HG02763 (cell line): ENCODE data around the gene PSMC3.

Source experiments
- ATAC-seq: cut with Tn5 transposase; IDR thresholded peaks from one replicate; pipeline ENCODE4 v1.9.1; 2021; ENCODE audit warnings: mild to moderate bottlenecking, moderate library complexity; ENCODE audit not compliant: unreplicated experiment

The PSMC3 gene

DNA sequence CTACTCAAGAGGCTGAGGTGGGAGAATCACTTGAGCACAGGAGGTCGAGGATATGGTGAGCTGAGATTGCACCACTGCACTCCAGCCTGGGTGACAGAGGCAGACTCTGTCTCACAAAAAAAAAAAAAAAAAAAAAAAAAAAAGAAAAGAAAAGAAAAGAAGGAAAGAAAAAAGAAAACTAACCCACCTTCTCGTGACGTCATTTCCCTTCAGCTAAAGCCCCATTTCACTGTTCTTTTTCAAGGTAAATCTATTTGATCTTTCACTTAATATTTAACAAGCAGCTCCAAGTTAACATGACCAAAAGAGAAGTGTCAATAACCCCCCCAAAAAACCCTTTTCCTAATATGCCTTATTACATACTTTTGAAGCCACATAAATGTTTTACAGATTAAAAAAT is 17.6 kb upstream of the PSMC3 start:
- no peak for ATAC-seq

DNA sequence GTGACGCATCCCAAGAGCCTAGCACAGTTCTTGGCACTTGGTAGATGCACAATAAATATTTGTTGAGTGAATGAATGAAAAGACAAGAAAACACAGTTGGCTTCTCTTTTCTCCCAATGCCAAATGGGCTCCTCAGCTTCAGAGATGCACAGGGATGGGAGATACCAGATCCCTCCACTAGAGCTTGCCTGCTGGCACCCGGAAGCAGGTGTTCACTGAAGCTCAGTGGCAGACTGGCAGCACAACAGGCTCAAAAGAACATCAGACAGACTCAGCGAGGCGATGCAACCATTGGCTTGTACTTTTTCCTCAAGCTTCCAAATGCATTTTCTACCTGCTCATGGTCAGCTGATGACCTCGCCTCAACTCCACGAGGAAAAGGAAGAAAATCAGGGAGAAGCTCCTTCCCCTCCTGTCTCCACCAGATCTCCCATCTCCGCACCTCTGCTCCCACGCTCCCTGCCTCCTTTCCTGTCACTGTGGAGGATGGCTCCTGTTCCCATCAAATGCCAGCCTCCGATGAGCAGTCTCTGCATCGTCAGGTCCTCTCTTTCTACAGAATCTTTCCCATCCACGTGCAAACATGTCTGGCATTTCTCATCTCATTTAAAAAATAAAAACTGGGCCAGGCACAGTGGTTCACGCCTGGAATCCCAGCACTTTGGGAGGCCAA is 16.9 kb upstream of the PSMC3 start:
- ATAC-seq, result no peak

DNA sequence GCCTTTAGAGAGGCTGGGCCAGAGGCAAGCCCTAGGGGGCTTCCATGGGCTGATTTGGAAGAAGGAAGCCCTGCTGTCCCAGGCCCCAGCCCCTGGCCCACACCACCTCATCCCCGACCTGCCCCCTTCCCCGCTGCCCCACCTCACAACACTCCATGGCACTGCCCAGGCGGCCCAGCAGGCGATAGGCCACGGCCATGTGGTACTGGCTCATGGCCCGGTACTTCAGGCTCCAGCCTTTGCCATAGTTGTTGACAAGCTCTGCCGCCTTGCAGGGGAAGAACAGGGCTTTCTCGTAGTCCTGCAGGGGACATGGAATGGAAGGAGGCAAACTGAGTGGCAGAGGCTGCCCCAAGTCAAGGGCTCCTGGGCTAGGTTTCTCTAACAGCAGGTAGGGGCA is 16.3 kb upstream of the PSMC3 start:
- no peak for ATAC-seq

DNA sequence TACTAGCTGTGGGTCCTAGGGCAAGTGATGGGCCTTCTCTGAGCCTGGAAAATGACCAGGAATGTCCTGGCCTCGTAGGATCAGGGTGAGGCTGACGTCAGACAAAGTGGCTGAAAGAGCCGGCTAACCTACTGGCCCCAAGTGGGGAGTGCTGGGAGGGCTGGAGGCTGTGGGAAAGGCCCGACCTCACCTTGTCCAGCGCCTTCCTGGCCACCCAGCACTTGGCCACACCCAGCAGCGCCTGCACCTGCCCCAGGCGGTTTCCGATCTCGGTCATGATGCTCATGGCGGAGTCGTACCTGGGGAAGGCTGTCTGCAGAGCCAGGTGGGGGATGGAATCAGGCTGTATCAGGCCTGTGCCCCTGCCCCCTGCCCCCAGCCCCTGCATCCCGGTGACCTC is 15.2 kb upstream of the PSMC3 start:
- no peak for ATAC-seq

DNA sequence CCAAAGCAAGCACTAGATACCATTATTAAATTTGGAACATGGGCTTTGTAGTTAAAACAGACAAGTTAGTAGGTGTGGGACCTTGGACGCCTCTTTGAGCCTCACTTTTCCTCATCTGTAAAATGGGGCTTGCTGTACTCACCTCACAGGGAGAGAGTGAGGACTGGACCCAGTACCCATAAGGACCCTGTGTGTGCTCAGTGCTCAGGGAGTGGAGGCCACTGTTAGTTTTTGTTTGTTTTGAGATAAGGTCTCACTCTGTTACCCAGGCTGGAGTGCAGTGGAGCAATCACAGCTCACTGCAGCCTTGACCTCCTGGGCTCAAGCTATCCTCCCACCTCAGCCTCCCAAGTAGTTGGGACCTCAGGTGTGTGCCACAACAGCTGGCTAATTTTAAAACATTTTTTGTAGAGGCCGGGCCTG is 13.8 kb upstream of the PSMC3 start:
- no peak for ATAC-seq

DNA sequence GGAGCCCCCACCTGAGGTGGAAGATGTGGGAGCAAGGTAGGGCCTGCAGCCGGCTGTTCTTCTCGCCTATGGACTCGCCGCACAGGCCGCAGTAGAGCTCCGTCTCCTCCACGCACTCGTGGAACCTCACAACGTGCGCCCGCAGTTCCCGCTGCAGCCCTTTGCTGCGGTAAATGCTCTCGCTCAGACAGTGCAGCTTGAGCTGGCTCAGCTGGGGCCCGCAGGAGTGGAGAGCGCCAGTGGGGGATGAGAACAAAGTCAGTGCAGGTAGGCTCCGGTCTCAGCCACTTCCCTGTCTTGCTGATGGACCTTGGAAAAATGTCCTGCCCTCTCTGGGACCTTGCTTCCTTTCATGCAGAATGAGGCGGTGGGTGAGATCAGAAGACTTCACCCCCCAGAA is 12.5 kb upstream of the PSMC3 start:
- no peak for ATAC-seq

DNA sequence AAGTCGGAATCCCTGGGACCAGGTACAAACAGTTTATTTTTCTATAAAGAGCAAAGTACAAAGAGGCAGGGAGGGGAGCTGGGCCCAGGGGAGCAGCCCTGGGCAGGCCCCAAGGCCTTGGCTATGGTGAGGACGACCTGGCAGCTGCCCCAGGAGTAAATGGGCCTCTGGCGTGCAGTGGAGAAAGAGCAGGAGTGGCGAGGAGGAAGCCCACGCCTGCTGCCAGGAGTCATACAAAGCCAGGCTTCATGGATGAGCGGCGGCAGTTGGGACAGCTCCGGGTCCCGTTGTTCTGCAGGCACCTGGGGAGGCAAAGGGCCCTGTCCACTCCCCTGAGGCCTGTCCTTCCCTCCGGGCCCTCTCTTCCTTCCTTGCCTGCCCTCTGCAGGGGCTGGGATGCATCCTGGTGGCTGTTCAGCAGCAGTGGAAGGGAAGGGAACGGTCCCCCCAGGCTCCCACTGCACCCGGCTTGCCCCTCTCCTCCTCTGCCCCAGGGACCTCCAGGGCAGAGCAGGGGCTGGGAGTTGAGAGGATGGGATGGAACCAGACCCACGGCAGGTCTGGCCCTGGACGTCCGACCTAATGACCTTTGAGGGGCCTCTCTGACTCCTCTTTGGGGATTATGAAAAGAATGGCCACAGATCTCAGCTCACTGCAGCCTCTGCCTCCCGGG is 11.6 kb upstream of the PSMC3 start:
- no peak for ATAC-seq

DNA sequence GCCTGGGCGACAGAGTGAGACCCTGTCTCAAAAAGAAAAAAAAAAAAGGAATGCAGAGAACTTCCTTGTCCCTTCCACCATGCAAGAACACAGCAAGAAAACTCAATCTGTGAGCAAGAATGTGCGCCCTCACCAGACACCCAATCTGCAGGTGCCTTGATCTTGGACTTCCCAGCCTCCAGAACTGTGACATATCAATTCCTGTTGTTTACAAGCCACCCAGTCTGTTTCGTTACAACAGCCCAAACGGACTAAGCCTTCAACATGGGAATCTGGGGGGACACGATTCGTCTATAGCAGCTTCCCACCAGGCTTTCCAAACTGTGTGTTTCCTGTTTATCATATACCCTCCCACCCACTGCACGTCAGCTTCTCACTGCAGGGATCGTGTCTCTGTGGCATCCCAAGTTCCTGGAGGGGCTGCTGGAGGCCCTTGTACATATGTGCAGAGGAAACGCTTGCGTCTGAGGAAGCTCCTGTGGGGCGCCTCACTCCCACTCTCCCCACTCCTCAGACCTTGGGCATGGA is 11.0 kb upstream of the PSMC3 start:
- no peak for ATAC-seq

DNA sequence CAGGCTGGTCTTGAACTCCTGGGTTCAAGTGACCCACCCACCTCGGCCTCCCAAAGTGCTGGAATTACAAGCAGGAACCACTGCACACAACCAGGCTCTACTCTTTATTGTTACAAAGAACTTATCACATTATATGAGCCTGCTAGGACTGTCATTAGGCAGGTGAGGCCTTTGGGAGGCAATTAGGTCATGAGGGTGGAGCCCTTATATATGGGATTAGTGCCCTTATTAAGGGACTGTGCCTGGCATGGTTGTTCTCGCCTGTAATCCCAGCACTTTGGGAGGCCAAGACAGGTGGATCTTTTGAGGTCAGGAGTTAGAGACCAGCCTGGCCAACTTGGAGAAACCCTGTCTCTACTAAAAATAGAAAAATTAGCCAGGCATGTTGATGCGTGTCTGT is 10.5 kb upstream of the PSMC3 start:
- ATAC-seq, result no peak

DNA sequence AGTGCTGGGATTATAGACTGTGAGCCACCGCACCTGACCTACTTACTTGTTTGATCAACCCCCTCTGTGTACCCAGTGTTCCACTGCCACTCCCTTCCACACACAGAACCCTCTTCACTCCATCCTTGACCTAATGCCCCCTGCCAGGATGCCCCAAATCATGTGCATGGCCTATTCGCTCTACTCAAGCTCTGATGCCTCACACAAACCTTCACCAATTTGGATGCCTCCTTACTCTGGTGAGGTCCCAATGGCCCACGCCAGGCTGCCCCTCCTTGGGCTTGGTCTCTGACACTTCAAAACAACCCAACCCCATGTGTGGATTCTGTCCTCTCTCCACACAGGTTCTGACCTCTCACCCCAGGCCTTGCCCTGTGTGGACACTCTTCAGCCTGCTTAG is 9.4 kb upstream of the PSMC3 start:
- no peak for ATAC-seq

DNA sequence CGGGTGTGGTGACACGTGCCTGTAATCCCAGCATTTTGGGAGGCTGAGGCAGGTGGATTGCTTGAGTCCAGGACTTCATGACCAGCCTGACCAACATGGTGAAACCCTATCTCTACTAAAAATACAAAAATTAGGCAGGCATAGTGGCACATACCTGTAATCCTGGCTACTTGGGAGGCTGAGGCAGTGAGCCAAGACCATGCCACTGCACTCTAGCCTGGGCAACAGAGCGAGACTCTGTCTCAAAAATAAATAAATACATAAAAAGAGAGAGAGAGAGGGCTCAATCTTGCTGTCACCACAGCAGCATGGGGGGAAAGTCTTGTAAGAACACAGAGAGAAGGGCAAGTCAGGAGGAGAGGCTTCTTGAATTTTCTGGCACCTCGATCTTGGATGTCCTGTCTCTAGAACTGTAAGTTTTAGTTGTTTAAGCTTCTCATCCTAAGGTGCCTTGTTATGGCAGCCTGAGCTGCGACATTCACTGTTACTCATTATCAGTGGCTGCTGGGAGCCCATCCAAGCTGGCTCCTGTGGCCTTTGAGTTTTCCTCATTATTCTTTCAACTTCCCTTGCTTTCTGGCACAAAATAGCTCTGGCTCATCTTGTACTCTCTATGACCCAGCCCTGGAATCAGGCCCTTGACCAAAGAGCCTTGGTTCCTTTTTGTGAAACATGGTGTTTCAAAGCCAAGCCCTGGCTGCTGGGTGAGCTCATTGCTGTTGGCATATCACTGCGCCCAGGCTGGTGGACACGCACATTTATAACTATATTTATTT is 8.0 kb upstream of the PSMC3 start:
- no peak for ATAC-seq

DNA sequence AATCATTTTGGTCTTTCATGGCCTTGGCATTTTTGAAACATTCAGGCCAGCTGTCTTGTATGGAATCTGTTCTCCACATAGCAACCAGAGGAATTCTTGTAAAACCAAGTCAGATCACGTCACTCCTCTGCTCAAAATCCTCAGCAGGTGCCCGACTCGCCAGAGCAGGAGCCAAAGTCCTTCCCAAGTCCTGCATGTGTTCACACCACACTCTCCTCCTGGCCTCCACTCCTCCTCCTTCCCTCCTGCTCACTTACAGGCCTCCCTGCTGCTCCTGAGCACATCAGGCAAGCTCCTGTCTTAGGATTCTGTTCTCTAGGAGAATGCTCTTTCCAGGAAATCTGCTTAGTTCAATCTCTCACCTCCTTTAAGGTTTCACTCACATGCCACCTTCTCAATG is 6.9 kb upstream of the PSMC3 start:
- ATAC-seq, result no peak

DNA sequence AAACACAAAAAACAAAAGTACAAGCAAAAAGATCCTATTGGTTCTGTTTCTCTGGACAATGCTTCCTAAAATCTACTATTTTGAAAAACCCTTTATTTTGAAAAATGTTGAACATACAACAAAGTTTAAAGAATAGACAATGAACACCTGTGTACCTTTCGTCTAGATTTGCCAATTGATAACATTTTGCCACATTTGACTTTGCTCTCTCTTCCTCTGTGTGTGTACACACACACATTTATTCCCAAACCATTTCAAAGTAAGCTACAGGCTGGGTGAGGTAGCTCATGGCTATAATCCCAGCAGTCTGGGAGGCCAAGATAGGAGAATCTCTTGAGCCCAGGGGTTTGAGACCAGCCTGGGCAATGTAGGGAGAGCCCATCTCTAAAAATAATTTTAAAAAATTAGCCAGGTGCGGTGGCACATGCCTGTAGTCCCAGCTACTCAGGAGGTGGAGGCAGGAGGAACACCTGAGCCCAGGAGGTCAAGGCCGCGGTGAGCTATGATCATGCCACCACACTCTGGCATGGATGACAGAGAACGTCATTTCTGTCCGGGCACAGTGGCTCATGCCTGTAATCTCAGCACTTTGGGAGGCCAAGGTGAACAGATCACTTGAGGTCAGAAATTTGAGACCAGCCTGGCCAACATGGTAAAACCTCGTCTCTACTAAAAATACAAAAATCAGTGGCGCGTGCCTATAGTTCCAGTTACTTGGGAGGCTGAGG is 5.3 kb upstream of the PSMC3 start:
- ATAC-seq, result no peak

DNA sequence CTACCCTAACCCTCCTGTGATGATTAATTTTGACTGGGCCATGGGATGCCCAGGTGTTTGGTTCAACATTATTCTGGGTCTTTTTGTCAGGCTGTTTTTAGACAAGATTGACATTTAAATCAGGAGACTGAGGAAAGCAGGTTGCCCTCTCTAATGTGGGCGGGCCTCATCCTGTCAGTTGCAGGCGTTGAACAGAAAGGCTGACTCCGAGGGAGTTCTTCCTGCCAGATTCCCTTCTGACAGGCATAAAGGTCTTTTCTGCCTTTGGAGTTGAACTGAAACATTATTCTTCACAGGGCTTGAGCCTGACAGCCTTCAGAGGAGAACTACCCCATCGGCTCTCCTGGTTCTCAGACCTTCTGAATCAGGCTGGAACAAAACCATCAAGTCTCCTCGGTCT is 4.3 kb upstream of the PSMC3 start:
- ATAC-seq, result no peak

DNA sequence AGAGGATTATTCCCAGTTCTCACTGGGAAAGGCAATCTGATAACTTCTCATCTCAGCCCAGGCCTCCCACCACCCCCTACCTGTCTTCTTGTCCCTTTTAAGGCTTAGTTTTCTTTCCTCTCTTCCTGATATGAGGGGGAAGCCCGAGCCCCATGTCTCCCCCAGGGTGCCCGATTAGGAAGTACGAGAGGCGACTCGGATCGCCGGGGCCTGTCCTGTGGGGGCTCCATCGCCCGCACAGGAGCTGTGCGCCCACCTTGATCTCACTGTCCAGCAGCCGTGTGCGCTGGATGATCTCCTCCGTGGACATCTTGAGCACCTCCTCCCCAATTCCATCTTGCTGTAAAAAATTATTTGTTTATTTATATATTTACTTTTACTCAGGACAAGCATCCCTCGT is 628 bp downstream of the PSMC3 start:
- ATAC-seq, result no peak

DNA sequence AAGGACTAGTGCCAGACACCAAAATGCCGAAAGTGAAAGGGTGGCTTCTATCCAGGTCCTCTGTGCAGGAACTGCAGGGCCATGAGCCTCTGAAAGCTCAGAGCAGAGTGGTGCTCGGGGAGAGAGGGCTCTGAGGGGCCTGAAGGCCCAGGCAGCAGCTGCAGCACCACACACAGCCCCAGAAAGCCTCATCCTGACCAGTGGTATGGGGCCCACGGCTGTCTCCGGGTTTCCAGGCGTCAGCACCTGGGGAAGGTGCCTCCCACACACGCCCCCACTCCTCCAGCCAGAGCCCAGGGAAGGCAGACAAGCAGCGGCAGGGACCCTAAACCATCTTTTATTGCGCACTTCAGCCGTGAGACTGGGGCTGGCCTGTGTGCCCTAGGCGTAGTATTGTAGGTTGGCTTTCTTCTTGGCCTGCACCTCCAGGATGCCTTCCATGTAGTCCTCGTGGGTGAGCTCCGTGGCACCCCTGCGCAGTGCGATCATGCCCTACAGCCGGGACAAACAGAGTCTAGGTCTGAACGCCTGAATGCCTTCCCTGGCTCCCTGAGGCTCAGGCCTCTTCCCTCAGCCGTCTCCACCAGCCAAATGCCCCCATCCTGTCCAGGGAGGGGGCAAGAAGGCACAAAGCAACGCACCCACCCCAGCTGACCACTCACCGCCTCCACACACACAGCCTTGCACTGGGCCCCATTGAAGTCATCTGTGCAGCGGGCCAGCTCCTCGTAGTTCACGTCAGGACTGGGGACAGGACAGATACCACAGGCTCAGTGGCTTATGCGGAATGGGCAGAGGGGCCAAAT is 7.6 kb downstream of the PSMC3 start:
- no peak for ATAC-seq

DNA sequence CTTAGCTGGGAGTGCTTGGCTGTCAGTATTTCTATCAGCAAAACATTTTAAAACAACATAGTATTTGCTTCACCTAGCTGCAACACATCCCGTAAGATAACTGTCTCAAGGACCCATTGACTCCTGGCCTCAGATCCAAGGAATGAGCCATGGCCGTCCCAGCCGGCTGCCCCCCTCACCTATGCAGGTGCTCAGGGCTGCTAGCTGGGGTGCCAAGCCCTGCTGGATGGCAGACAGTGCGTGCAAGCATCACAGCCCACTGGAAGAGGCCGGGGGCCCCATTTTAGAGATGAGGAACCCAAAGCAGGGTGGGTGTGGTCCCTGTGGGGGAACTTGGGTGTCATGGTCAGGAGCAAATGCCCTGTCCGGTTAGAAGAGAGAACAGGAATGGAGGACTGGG is 8.5 kb downstream of the PSMC3 start:
- ATAC-seq, result no peak

DNA sequence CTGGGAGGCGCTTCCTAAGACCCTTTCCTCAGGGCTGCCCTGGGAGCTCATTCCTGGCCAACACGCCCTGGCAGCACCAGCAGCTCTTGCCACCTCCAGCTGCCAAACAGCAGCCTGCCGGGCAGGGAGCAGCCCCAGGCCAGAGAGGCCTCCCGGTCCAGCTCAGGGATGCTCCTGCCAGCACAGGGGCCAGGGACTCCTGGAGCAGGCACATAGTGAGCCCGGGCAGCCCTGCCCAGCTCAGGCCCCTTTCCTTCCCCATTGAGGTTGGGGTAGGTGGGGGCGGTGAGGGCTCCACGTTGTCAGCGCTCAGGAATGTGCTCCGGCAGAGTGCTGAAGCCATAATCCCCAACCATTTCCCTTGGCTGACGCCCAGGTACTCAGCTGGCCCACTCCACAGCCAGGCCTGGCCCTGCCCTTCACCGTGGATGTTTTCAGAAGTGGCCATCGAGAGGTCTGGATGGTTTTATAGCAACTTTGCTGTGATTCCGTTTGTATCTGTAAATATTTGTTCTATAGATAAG is 10.2 kb downstream of the PSMC3 start:
- no peak for ATAC-seq

DNA sequence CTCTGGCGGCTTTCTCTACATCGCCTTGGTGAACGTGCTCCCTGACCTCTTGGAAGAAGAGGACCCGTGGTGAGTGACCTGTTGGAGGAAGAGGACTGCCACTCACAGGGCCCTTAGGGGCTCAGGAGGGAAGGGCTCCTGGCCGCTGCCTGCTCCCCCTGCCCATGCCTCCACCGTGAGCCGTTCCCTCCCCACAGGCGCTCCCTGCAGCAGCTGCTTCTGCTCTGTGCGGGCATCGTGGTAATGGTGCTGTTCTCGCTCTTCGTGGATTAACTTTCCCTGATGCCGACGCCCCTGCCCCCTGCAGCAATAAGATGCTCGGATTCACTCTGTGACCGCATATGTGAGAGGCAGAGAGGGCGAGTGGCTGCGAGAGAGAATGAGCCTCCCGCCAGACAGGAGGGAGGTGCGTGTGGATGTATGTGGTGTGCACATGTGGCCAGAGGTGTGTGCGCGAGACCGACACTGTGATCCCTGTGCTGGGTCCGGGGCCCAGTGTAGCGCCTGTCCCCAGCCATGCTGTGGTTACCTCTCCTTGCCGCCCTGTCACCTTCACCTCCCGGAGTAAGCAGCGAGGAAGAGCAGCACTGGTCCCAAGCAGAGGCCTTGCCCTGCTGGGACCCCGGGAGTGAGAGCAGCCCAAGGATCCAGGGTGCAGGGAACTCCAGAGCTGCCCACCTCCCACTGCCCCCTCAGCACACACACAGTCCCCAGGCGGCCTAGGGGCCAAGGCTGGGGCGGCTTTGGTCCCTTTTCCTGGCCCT is 11.0 kb downstream of the PSMC3 start:
- ATAC-seq, result no peak

DNA sequence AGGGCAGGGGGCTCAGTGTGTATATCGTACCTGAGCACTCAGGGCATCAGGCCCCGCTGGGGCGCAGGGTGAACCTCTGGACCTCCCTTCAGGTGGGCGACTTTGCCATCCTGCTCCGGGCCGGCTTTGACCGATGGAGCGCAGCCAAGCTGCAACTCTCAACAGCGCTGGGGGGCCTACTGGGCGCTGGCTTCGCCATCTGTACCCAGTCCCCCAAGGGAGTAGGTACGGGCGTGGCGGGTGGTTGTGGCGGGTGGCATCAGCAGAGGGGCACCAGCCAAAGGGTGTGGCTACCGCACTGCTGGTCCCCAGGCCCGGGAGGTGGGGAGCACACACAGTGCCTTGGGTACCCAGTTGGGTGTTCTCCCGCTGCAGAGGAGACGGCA is 11.6 kb downstream of the PSMC3 start:
- no peak for ATAC-seq
